GM12878 (cell line): Measurements from ENCODE around the gene SLC25A39. TPM values are rescaled to one million over a fixed set of nuclear protein-coding genes. Genes with fewer than 3 reads are reported as not detected.
"Not testable (repeated sequence)": the region's sequence is repeated elsewhere in the genome, so short reads cannot be mapped to it uniquely, and the experiment has no call there.

Experiments
- ATAC-seq: fragments of 200-7000 bp; cut with Tn5 transposase; 3 replicates; pipeline ENCODE4 v1.9.1; 2020; ENCODE audit warnings: mild to moderate bottlenecking, moderate library complexity
- BruUV-seq: library from RNA; stranded (reverse); fragments of 400-500 nt; replicated peaks from 2 replicates; lab custom pipeline; 2021; lab: Mats Ljungman, UMichigan
- CTCF ChIA-PET: fragments of 300-600 bp; sonication (Branson Sonifier 250); formaldehyde crosslinking; extraction: SDS; loops from one replicate; lab custom pipeline; 2021; ENCODE audit warnings: inconsistent platforms; lab: Yijun Ruan, JAX
- POLR2A ChIA-PET: fragments of 350-600 bp; formaldehyde crosslinking; extraction: SDS; loops from one replicate; lab custom pipeline; 2021; ENCODE audit warnings: inconsistent platforms; lab: Charles Lee
- RAD21 ChIA-PET: fragments of 300-600 bp; sonication (Branson Sonifier 250); formaldehyde crosslinking; loops from one replicate; lab custom pipeline; 2023; ENCODE audit warnings: antibody characterized with exemption; ENCODE audit not compliant: unreplicated experiment; lab: Charles Lee
- SMC1A ChIA-PET: fragments of 300-600 bp; sonication (Branson Sonifier 250); formaldehyde crosslinking; loops from one replicate; lab custom pipeline; 2023; ENCODE audit not compliant: unreplicated experiment, uncharacterized antibody; lab: Charles Lee
- DNase-seq: peaks from one replicate; pipeline ENCODE4 v3.0.0-alpha.2; 2011; ENCODE audit warnings: low read depth, low spot score
- FAIRE-seq: peaks from 3 replicates; lab custom pipeline; 2011; peaks lifted over from hg19 to GRCh38; lab: Jason Lieb, UNC
- H2AFZ ChIP-seq: 2 replicates; pipeline ENCODE4 v1.6.0; 2011; ENCODE audit warnings: low read depth, low read length, control low read depth; ENCODE audit not compliant: control insufficient read depth
- H3K27ac ChIP-seq: 2 replicates; pipeline ENCODE4 v1.5.1; 2011; ENCODE audit warnings: control low read depth; ENCODE audit not compliant: control insufficient read depth, insufficient read depth
- H3K27me3 ChIP-seq, 2 experiments: replicated peaks in 1 of 2; 2 replicates each; pipeline versions ENCODE4 v1.6.0 to v1.6.1; 2011; ENCODE audit warnings: low read length in 1 of 2; ENCODE audit not compliant: control insufficient read depth in 2 of 2, insufficient read depth in 2 of 2
- H3K36me3 ChIP-seq, 2 experiments: 2 replicates each; pipeline ENCODE4 v1.5.1; 2011; ENCODE audit warnings: low read length in 1 of 2; ENCODE audit not compliant: control insufficient read depth in 2 of 2, insufficient read depth in 2 of 2
- H3K4me1 ChIP-seq: 2 replicates; pipeline ENCODE4 v1.6.1; 2011; ENCODE audit warnings: mild to moderate bottlenecking, low read length, moderate library complexity, mixed read lengths; ENCODE audit not compliant: control insufficient read depth, insufficient read depth
- H3K4me2 ChIP-seq: 2 replicates; pipeline ENCODE4 v1.6.0; 2011; ENCODE audit warnings: control low read depth; ENCODE audit not compliant: control insufficient read depth, insufficient read depth
- H3K4me3 ChIP-seq: fragments of 200-600 bp; sonication (generic); 2 replicates; pipeline ENCODE4 v1.5.1; 2016
- H3K79me2 ChIP-seq: 2 replicates; pipeline ENCODE4 v1.6.0; 2011; ENCODE audit warnings: low read length; ENCODE audit not compliant: control insufficient read depth, insufficient read depth
- H3K9ac ChIP-seq: 2 replicates; pipeline ENCODE4 v1.8.0; 2011; ENCODE audit warnings: low read length, control low read depth, mixed read lengths; ENCODE audit not compliant: control insufficient read depth, insufficient read depth
- H3K9me3 ChIP-seq: replicated peaks from 3 replicates; pipeline ENCODE4 v1.5.1; 2011; ENCODE audit warnings: mild to moderate bottlenecking, low read length; ENCODE audit not compliant: control insufficient read depth, insufficient read depth
- H4K20me1 ChIP-seq: 2 replicates; pipeline ENCODE4 v1.6.0; 2011; ENCODE audit not compliant: control insufficient read depth, insufficient read depth
- E2F4 ChIP-seq: IDR thresholded peaks from 2 replicates; pipeline ENCODE4 v1.6.1; 2012; ENCODE audit warnings: low read depth, low read length, improper control_type of control experiment
- EZH2 ChIP-seq: IDR thresholded peaks from 2 replicates; pipeline ENCODE4 v1.6.1; 2012; ENCODE audit warnings: low read depth, mild to moderate bottlenecking, control low read depth, inconsistent platforms, low read length, borderline replicate concordance; ENCODE audit not compliant: control insufficient read depth
- MAX ChIP-seq: IDR thresholded peaks from 2 replicates; pipeline ENCODE4 v1.6.1; 2012; ENCODE audit warnings: low read depth, low read length, improper control_type of control experiment
- PAX8 ChIP-seq: fragments of 450-650 bp; IDR thresholded peaks from 2 replicates; pipeline ENCODE4 v1.6.1; 2017; ENCODE audit warnings: mild to moderate bottlenecking, moderate library complexity
- SUPT20H ChIP-seq: IDR thresholded peaks from 2 replicates; pipeline ENCODE4 v1.6.1; 2011; ENCODE audit warnings: low read depth, mild to moderate bottlenecking, low read length, moderate library complexity, borderline replicate concordance; ENCODE audit not compliant: control insufficient read depth
- USF2 ChIP-seq: IDR thresholded peaks from 2 replicates; pipeline ENCODE4 v1.6.1; 2011; ENCODE audit warnings: low read depth, low read length, improper control_type of control experiment, borderline replicate concordance
- WGBS: methylation state at CpG from one replicate; pipeline ENCODE4 v1.1.6; 2016; ENCODE audit warnings: low lambda C conversion rate; ENCODE audit not compliant: insufficient replicate concordance, insufficient coverage; ENCODE audit errors: missing lambda C conversion rate; 5-methylcytosine and 5-hydroxymethylcytosine counted together
- in situ Hi-C: fragments of 300-500 bp; cut with MboI; formaldehyde crosslinking; loops from 9 replicates; pipeline ENCODE4 v1.14.3; 2018; ENCODE audit warnings: mixed read lengths
- intact Hi-C: fragments of 100-400 bp; cut with micrococcal nuclease; formaldehyde crosslinking; loops from one replicate; pipeline ENCODE4 v1.14.2; 2022; ENCODE audit not compliant: unreplicated experiment
- polyA plus RNA-seq, 11 experiments: library from polyadenylated mRNA; depleted of rRNA in 4 of 11; unstranded in 6 of 11; stranded (reverse) in 5 of 11; fragments of >200 nt; fragmentation: Nextera tagmentation in 4 of 11; fragmentation: Illumina TruSeq in 1 of 11; extraction: Ambion mirVana in 4 of 11; extraction: Trizol in 1 of 11; gene quantifications; 1 replicate in 1 of 11; 2 replicates in 10 of 11; pipeline versions ENCODE4 v1.2.1 to v1.2.3, GENCODE V29; 2011 to 2016; ENCODE audit warnings: inconsistent platforms in 2 of 11, missing spikeins in 2 of 11, low read depth in 1 of 11
- total RNA-seq, 4 experiments: library from RNA; depleted of rRNA in 3 of 4; stranded (reverse); fragments of >200 nt in 3 of 4; fragmentation: Illumina TruSeq in 1 of 4; extraction: Trizol in 1 of 4; gene quantifications; 2 replicates each; pipeline versions ENCODE4 v1.2.1 to v1.2.3, GENCODE V29; 2013 to 2021

Gene SLC25A39
- total and polyA plus RNA-seq, 10 of the 15 experiments (the other 5 are each of a cell fraction or from before 2014, with no cell fraction given), result 3.5 to 270 (median 150) TPM

DNA sequence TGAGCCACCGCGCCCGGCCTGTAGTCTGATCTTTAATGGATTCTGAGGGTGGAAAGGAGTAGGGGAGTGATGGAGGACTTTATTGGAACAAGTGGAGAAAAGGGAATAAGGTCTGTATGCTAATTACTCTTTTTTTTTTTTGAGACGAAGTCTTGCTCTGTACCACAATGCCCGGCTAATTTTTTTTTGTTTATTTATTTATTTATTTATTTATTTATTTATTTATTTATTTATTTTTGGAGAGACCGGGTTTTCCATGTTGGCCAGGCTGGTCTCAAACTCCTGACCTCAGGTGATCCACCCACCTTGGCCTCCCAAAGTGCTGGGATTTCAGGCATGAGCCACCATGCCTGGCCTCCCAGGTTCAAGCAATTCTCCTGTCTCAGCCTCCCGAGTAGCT, 4.9 kb upstream of the SLC25A39 start:
- SMC1A ChIA-PET, result interaction anchor here (0.7 to 4.3 kb wide), 4 partner anchors 15 to 126 kb away, joined by 3 to 38 read pairs (median 20); partner anchors contain the start of gene GRN
- POLR2A ChIA-PET, result not testable (repeated sequence)

DNA sequence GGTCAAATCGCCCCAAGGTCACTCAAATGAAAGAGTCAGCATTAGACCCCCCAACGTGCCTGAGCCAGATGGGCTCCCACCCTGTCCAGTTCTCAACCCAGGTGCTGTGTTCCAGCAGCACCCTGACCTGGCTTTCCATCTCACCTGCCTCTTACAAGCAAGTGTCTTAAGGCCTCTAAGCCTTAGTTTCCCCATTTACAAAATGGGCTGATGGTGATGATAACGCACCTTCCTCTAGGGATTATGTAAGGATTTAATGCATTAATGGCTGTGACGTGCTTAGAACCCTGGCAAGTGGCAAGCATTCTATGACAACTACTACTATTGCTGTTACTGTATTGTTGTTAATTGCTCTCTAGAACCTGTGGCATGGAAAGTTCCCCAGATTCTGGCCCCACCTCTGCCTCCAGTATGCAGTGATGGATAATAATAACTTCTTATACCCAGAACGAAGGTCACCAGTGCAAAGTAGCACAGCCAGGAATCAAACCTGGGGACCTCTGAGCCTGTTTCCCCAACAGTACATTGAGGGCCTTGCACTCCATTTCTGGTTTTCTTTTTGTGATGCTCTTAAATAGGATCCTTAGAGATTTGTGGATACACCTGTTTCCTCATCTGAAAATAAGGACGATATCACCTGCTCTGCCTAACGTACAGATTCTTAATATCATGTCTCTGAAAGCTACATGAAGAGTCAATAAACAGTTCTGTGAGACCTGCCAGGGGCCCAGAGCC, 3.3 kb upstream of the SLC25A39 start:
- Histone ChIP-seq H2AFZ (no peak overlapping the region; the same call in 1 of the 2 replicates), H4K20me1 (no peaks in the 10 kb centered on the region), H3K9ac (no peak overlapping the region), H3K27ac (0 out of 2 replicates have a peak overlapping the region, but pooled peaks have one; percentile 83), H3K36me3 (no peaks in the 10 kb centered on the region), H3K27me3 (no peaks in the 10 kb centered on the region), H3K4me1 (peaks cover 14% of the 10 kb centered on the region), H3K4me2 (peak overlapping the region; percentile 88; the same call in 1 of the 2 replicates), H3K9me3 (no peaks in the 10 kb centered on the region), H3K79me2 (peaks cover 26% of the 10 kb centered on the region), H3K4me3 (no peak overlapping the region)
- 61% methylated on average over 7 of the region's 7 CpGs for WGBS
- BruUV-seq, result no TSS peak
- no peak for FAIRE-seq
- ChIA-PET POLR2A (interaction anchor here (0.5 to 1.6 kb wide), 3 partner anchors 11 to 213 kb away, joined by 3 to 11 read pairs (median 3); partner anchors contain the start of gene TMUB2), CTCF (interaction anchor here (0.6 to 9.1 kb wide), 7 partner anchors 19 to 196 kb away, joined by 3 to 154 read pairs (median 6); partner anchors contain the start of gene GRN), RAD21 (interaction anchor here (1.0 to 1.2 kb wide), 2 partner anchors 18 to 22 kb away, joined by 3 read pairs; no protein-coding TSS in a partner anchor), SMC1A (interaction anchor here (1.2 to 1.4 kb wide), 2 partner anchors 118 kb away, joined by 6 to 12 read pairs; no protein-coding TSS in a partner anchor)
- intact Hi-C loops, result loop anchor here (5.0 kb wide), 1 partner anchor 186 kb away; the partner anchor contains the start of gene HROB
- in situ Hi-C loops, result loop anchor here (5.0 kb wide), 2 partner anchors 126 to 186 kb away; partner anchors contain the start of gene HROB
- no peak for ATAC-seq
- DNase-seq, result no peak
- TF ChIP-seq EZH2 (no peak), USF2 (no peak), E2F4 (no peak), PAX8 (no peak), SUPT20H (no peak), MAX (no peak)

More for the DNA sequence above, 4.9 kb upstream of the SLC25A39 start:
- not testable (repeated sequence) for H3K4me3 ChIP-seq, ATAC-seq, H3K9ac ChIP-seq, H3K27me3 ChIP-seq, FAIRE-seq, H4K20me1 ChIP-seq, H2AFZ ChIP-seq, DNase-seq, H3K9me3 ChIP-seq, H3K36me3 ChIP-seq, BruUV-seq, H3K27ac ChIP-seq, H3K4me2 ChIP-seq
- intact Hi-C loops (loop anchor here (5.0 kb wide), 1 partner anchor 187 kb away; the partner anchor contains the start of gene HROB), in situ Hi-C loops (loop anchor here (5.0 kb wide), 2 partner anchors 127 to 187 kb away; partner anchors contain the start of gene HROB)
- whole genome bisulfite sequencing, result 88% methylated on average over 7 of the region's 7 CpGs
- ChIA-PET RAD21 (interaction anchor here (2.7 to 4.4 kb wide), 3 partner anchors 16 to 119 kb away, joined by 12 to 46 read pairs (median 18); partner anchors contain the start of gene GRN), CTCF (interaction anchor here (1.1 to 9.1 kb wide), 10 partner anchors 17 to 405 kb away, joined by 3 to 154 read pairs (median 14); partner anchors contain the start of gene GRN)
- Histone ChIP-seq H3K4me1 (peaks cover 14% of the 10 kb centered on the region), H3K79me2 (peaks cover 11% of the 10 kb centered on the region)
